Pancreas (tissue), 10 donors: Measurements from ENCODE around the gene MBLAC2. TPM values are rescaled to one million over a fixed set of nuclear protein-coding genes. Genes with fewer than 3 reads are reported as not detected.

ENCODE experiments used
- ATAC-seq, 4 donors: fragments of 200-7000 bp; cut with Tn5 transposase; one replicate each; pipeline versions ENCODE4 v1.8.0 to v1.9.1; 2020; ENCODE audit warnings: mild to moderate bottlenecking in 4 of 4, moderate library complexity in 4 of 4
- DNase-seq, 6 donors: peaks; one replicate each; pipeline ENCODE4 v3.0.0-alpha.2; 2020
- FAIRE-seq: peaks from 2 replicates; lab custom pipeline; 2012; peaks lifted over from hg19 to GRCh38; lab: Jason Lieb, UNC
- H3K27ac ChIP-seq, 4 donors: fragments of 200-600 bp; sonication (generic); 1 replicate in 3 of 4; 2 replicates in 1 of 4; pipeline versions ENCODE4 v1.5.0 to v1.8.0; 2020
- H3K27me3 ChIP-seq, 4 donors: fragments of 200-600 bp; one replicate each; pipeline ENCODE4 v1.8.0; 2021
- H3K36me3 ChIP-seq, 3 donors: fragments of 200-600 bp; sonication (generic) in 1 of 3; one replicate each; pipeline versions ENCODE4 v1.5.0 to v1.8.0; 2020 to 2021
- H3K4me1 ChIP-seq, 3 donors: fragments of 200-600 bp; one replicate each; pipeline ENCODE4 v1.8.0; 2021
- H3K4me3 ChIP-seq, 4 donors: fragments of 200-600 bp; sonication (generic) in 2 of 4; one replicate each; pipeline versions ENCODE4 v1.5.0 to v1.8.0; 2020 to 2021
- H3K9me3 ChIP-seq, 4 donors: fragments of 200-600 bp; one replicate each; pipeline ENCODE4 v1.8.0; 2021
- WGBS, 2 donors: extraction: QIAGEN DNeasy Blood & Tissue Kit; methylation state at CpG; one replicate each; pipeline ENCODE4 v1.1.7; 2013; 5-methylcytosine and 5-hydroxymethylcytosine counted together
- intact Hi-C, 3 donors: fragments of 100-400 bp; cut with DNase I; formaldehyde crosslinking; loops; one replicate each; pipeline versions ENCODE4 v1.11.1 to v1.14.2; 2022
- polyA plus RNA-seq, 2 donors: library from polyadenylated mRNA; stranded (reverse); fragments of 200-250 nt; gene quantifications; one replicate each; pipeline ENCODE4 v1.2.3, GENCODE V29; 2013
- total RNA-seq, 6 donors: library from RNA; stranded (reverse); fragmentation: NEBNext Ultra II Directional in 4 of 6; extraction: Animal tissue kit (Norgen Biotek cat#: 25700) in 4 of 6; gene quantifications; one replicate each; pipeline versions ENCODE4 v1.2.1 to v1.2.4, GENCODE V29; 2021 to 2023
- TF ChIP-seq, protein P1 (sequence below), 4 donors: fragments of 200-600 bp; sonication (generic) in 3 of 4; IDR thresholded peaks; one replicate each; pipeline versions ENCODE4 v1.5.0 to v1.8.0; 2021; ENCODE audit warnings: antibody characterized with exemption in 4 of 4
- donor health status: healthy with polysubstance abuse.
- donor health status: DM: no; HTN: no; CAD: no; lungs with moderate emphysema.
- donor health status: DM: no; HTN: no; CAD: no.
- donor health status: control.
- donor health status: control.
- donor health status: Bipolar disorder and iron deficiency.
- donor health status: DM: yes; HTN: yes; CAD: no.
- donor health status: DM: no; HTN: no; CAD: no.
- donor health status: DM: no; HTN: no; CAD: no.
- donor health status: DM: yes; HTN: yes; CAD: no.

MBLAC2 gene
- total and polyA plus RNA-seq, 8 donors, result 1.5 to 3.5 (median 2.8) TPM

DNA sequence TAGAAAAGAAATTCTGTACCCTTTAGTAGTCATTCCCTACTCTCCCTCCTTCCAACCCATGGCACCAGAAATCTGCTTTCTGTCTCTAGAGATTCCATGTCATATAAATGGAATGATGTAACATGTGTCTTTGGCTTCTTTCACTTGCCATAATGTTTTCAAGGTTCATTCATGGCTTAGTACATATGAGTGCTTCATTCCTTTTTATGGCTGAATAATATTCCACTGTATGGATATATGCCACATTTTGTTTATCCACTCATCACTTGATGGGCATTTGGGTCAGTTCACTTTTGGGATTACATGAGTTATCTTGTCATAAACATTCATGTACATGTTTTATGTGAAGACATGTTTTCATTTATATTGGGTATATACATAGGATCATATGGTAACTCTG, 19.5 kb upstream of the MBLAC2 start:
- intact Hi-C loops, result no loop called here
- TF ChIP-seq, protein P1, sequence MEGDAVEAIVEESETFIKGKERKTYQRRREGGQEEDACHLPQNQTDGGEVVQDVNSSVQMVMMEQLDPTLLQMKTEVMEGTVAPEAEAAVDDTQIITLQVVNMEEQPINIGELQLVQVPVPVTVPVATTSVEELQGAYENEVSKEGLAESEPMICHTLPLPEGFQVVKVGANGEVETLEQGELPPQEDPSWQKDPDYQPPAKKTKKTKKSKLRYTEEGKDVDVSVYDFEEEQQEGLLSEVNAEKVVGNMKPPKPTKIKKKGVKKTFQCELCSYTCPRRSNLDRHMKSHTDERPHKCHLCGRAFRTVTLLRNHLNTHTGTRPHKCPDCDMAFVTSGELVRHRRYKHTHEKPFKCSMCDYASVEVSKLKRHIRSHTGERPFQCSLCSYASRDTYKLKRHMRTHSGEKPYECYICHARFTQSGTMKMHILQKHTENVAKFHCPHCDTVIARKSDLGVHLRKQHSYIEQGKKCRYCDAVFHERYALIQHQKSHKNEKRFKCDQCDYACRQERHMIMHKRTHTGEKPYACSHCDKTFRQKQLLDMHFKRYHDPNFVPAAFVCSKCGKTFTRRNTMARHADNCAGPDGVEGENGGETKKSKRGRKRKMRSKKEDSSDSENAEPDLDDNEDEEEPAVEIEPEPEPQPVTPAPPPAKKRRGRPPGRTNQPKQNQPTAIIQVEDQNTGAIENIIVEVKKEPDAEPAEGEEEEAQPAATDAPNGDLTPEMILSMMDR (IDR thresholded peaks at IDR 0.05), result no peak
- no peak overlapping the region for H3K27ac ChIP-seq
- H3K9me3 ChIP-seq, result no peaks in the 10 kb centered on the region
- no peak for FAIRE-seq
- H3K4me1 ChIP-seq, result no peaks in the 10 kb centered on the region
- H3K36me3 ChIP-seq, result no peaks in the 10 kb centered on the region
- no peak for DNase-seq
- ATAC-seq, result no peak
- no peak overlapping the region for H3K4me3 ChIP-seq
- no peaks in the 10 kb centered on the region for H3K27me3 ChIP-seq

DNA sequence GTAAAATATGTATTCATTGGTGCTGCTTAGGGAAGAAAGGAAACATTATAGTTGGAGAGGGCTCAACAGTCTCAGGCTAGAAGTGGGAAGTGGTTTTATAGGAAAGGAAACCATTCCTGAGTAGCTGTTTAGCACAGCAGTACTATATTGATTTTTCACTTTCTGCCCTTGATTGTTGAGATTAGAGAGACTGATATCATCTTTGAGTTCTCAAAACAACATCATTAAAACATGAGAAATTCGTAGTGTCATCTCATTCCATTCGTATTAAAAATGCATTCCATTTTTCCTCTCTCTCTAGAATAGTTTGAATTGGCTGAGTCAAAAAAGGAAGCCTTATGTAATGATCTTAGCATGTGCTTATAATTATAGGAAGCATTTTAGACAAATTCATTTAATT, 14.2 kb upstream of the MBLAC2 start:
- Histone ChIP-seq H3K9me3 (no peaks in the 10 kb centered on the region), H3K36me3 (no peaks in the 10 kb centered on the region), H3K4me3 (no peak overlapping the region), H3K4me1 (no peaks in the 10 kb centered on the region), H3K27ac (no peak overlapping the region), H3K27me3 (no peaks in the 10 kb centered on the region)
- DNase-seq, result no peak
- ATAC-seq, result no peak
- no peak for FAIRE-seq
- TF ChIP-seq, protein P1 (IDR thresholded peaks at IDR 0.05), result no peak
- 31 to 40% methylated on average over 2 of the region's 2 CpGs for WGBS, 2 donors
- intact Hi-C loops, result no loop called here

DNA sequence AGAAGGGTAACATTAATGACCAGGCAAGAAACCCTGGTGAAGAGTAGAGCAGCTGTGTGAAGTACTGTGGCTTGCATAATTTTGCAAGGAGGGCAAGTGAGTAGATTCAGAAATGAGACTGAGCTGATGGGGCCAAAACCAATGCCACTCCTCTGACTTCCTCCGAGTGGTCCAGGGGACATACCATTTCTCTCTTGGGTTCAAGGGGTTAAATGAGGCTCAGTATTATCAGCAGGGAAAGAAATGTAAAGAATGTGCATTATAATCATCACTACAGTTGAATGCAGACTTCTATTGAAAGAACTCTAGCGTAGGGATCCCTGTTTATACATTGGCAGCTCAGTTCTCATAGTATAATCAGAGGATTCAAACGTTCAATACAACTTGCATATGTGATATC, 10.0 kb upstream of the MBLAC2 start:
- DNase-seq (no peak), FAIRE-seq (no peak), ATAC-seq (no peak)
- TF ChIP-seq, protein P1 (IDR thresholded peaks at IDR 0.05), result no peak
- intact Hi-C loops, result no loop called here
- H3K27me3 ChIP-seq, result no peaks in the 10 kb centered on the region
- H3K9me3 ChIP-seq, result no peaks in the 10 kb centered on the region
- no peaks in the 10 kb centered on the region for H3K36me3 ChIP-seq
- no peaks in the 10 kb centered on the region for H3K4me1 ChIP-seq
- 60 to 67% methylated on average over 3 of the region's 3 CpGs for WGBS, 2 donors
- H3K27ac ChIP-seq, result no peak overlapping the region
- no peak overlapping the region for H3K4me3 ChIP-seq

DNA sequence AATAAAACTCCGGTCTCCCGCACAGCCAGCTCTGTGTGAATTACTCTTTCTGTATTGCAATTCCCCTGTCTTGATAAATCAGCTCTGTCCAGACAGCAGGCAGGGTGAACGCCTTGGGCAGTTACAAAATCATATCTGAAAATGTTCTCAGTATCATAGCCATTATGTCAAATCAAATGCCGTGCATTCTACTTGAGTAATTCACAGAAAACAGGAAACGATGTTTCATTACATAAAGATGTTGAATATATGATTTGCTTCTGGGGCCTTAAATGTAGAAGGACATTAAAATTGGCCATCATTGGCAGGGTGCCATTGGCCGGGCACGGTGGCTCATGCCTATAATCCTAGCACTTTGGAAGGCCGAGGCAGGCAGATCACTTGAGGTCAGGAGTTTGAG, 8.6 kb upstream of the MBLAC2 start:
- no peaks in the 10 kb centered on the region for H3K4me1 ChIP-seq
- FAIRE-seq (no peak), ATAC-seq (no peak), DNase-seq (no peak)
- H3K27me3 ChIP-seq, result no peaks in the 10 kb centered on the region
- no peak overlapping the region for H3K4me3 ChIP-seq
- intact Hi-C loops, result no loop called here
- H3K9me3 ChIP-seq, result no peaks in the 10 kb centered on the region
- 87 to 91% methylated on average over 8 of the region's 8 CpGs for WGBS, 2 donors
- no peak overlapping the region for H3K27ac ChIP-seq
- H3K36me3 ChIP-seq, result no peaks in the 10 kb centered on the region
- TF ChIP-seq, protein P1 (IDR thresholded peaks at IDR 0.05), result no peak

DNA sequence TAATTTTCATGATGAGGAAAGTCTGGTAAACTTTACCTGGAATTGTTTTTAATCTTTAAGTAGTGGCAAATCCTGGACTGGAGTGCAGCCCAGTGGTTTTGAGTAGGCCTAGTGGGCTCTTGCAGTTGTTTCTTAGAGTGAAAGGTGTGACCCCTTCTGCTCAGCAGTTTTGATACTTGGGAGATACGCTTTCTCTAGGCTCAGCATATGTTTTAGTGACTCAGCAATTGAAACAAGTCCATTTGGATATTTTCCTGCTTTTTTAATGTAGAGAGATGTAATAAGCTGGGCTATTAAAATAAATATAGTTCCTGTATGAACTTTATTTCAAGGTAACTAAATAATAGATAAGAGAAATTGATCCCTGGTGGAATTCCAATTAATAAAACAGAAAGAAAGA, 6.1 kb upstream of the MBLAC2 start:
- intact Hi-C loops, result no loop called here
- Histone ChIP-seq H3K9me3 (no peaks in the 10 kb centered on the region), H3K36me3 (no peaks in the 10 kb centered on the region), H3K27ac (no peak overlapping the region), H3K4me3 (no peak overlapping the region), H3K4me1 (no peaks in the 10 kb centered on the region), H3K27me3 (no peaks in the 10 kb centered on the region)
- 68 to 72% methylated on average over 1 of the region's 1 CpG for WGBS, 2 donors
- DNase-seq (no peak), ATAC-seq (no peak), FAIRE-seq (no peak)
- TF ChIP-seq, protein P1 (IDR thresholded peaks at IDR 0.05), result no peak
